Measurements from ENCODE around the gene LYZL1. TPM values are rescaled to one million over a fixed set of nuclear protein-coding genes. Genes with fewer than 3 reads are reported as not detected.

The LYZL1 gene
- polyA plus RNA-seq, 1 donor from 2014 or later: not detected

DNA sequence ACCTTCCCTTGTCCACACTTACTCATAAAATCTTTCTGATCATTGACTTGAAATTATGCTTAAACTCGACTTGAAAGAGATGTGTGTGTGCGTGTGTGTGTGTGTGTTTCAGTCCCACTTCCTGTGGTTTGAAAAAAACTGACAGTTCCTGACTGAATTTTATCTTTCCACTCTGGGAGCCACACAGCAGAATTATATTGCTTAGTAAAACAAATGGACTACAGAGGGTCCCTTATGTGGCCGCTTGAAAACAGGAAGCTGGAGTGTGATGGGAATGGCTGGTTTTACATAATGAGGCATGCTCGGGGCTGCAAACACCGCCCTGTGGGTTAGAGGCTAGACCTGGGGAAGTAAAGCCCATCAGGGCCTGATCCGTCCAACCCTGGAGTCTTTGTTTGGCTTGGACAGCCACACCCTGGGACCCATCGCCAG, 54.8 kb downstream of the LYZL1 start:
- Histone ChIP-seq H3K4me3 (ENCODE audit: low read length) (no peak overlapping the region), H3K9me2 (ENCODE audit: insufficient read depth, low read length) (no peaks in the 10 kb centered on the region), H3K36me3 (ENCODE audit: insufficient read depth, low read length) (no peaks in the 10 kb centered on the region), H3K4me2 (ENCODE audit: low read length) (no peak overlapping the region), H2AFZ (ENCODE audit: low read depth, low read length) (no peak overlapping the region), H3K27me3 (ENCODE audit: insufficient read depth, low read depth, low read length) (no peaks in the 10 kb centered on the region), H3K9me3 (ENCODE audit: low read length) (no peaks in the 10 kb centered on the region), H3K9ac (ENCODE audit: low read length) (no peak overlapping the region), H4K20me1 (ENCODE audit: insufficient read depth) (no peaks in the 10 kb centered on the region), H3K27ac (ENCODE audit: low read length) (no peak overlapping the region), H3F3A (ENCODE audit: insufficient read depth, low read length, poor library complexity, severe bottlenecking) (no peaks in the 10 kb centered on the region), H3K79me2 (replicated peaks; ENCODE audit: insufficient read depth, low read length) (no peaks in the 10 kb centered on the region)
- TF ChIP-seq SMC3 (conservative IDR thresholded peaks at IDR 0.05; ENCODE audit: poor library complexity) (no peak), EP300 (conservative IDR thresholded peaks at IDR 0.05; ENCODE audit: poor library complexity, severe bottlenecking) (no peak), EZH2 (IDR thresholded peaks at IDR 0.05; ENCODE audit: borderline replicate concordance, insufficient read depth, low read length, poor library complexity, severe bottlenecking) (no peak), RAD21 (conservative IDR thresholded peaks at IDR 0.05) (no peak), POLR2AphosphoS5 (IDR thresholded peaks at IDR 0.05) (no peak), MXI1 (conservative IDR thresholded peaks at IDR 0.05; ENCODE audit: poor library complexity, severe bottlenecking) (no peak)
- TF ChIP-seq, protein P1, sequence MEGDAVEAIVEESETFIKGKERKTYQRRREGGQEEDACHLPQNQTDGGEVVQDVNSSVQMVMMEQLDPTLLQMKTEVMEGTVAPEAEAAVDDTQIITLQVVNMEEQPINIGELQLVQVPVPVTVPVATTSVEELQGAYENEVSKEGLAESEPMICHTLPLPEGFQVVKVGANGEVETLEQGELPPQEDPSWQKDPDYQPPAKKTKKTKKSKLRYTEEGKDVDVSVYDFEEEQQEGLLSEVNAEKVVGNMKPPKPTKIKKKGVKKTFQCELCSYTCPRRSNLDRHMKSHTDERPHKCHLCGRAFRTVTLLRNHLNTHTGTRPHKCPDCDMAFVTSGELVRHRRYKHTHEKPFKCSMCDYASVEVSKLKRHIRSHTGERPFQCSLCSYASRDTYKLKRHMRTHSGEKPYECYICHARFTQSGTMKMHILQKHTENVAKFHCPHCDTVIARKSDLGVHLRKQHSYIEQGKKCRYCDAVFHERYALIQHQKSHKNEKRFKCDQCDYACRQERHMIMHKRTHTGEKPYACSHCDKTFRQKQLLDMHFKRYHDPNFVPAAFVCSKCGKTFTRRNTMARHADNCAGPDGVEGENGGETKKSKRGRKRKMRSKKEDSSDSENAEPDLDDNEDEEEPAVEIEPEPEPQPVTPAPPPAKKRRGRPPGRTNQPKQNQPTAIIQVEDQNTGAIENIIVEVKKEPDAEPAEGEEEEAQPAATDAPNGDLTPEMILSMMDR (IDR thresholded peaks at IDR 0.05; ENCODE audit: poor library complexity, severe bottlenecking): no peak

DNA sequence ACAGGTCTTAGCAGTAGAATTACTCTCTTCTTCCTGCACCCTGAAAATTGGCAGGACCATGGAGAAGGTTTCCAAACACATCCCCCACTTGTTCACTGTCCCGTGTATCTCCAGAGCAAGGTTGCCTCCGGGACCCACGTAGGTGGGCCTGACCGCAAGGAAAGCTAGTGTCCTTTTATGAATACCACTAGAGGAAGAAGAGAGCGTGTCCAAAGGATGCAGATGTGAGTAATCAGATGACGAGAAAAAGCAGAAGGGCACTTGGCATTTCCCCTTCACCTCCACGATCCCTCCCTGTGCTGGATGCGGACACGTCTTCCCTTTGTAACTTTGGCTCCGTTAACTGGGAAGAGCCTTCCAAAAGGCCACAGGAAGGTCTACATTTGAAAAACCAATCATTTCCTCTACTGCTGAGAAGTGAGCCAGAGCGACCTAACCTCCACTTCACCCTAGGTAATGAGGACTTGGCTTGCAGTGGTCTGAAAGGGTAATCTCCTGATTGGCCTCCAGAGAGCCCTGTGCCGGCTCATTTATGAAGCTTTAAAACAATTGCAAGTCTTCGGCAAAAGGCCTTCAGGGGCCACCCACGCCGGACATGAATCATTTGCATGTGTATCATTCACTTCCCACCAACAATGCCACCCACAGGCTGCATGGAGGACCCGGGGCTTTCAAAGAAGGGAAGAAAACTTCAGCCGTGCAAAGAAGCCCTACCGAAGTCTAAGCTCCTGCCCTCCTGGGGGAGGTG, 55.4 kb downstream of the LYZL1 start:
- no peaks in the 10 kb centered on the region for H3F3A ChIP-seq (ENCODE audit: insufficient read depth, low read length, poor library complexity, severe bottlenecking)
- H2AFZ ChIP-seq (ENCODE audit: low read depth, low read length): no peak overlapping the region
- no peak overlapping the region for H3K4me2 ChIP-seq (ENCODE audit: low read length)
- no peak overlapping the region for H3K27ac ChIP-seq (ENCODE audit: low read length)
- TF ChIP-seq MXI1 (conservative IDR thresholded peaks at IDR 0.05; ENCODE audit: poor library complexity, severe bottlenecking) (no peak), RAD21 (conservative IDR thresholded peaks at IDR 0.05) (no peak), EZH2 (IDR thresholded peaks at IDR 0.05; ENCODE audit: borderline replicate concordance, insufficient read depth, low read length, poor library complexity, severe bottlenecking) (no peak)
- H3K4me3 ChIP-seq (ENCODE audit: low read length): no peak overlapping the region
- H3K79me2 ChIP-seq (replicated peaks; ENCODE audit: insufficient read depth, low read length): no peaks in the 10 kb centered on the region
- no peaks in the 10 kb centered on the region for H3K27me3 ChIP-seq (ENCODE audit: insufficient read depth, low read depth, low read length)
- no peak overlapping the region for H3K9ac ChIP-seq (ENCODE audit: low read length)
- H3K9me2 ChIP-seq (ENCODE audit: insufficient read depth, low read length): no peaks in the 10 kb centered on the region
- no peaks in the 10 kb centered on the region for H3K9me3 ChIP-seq (ENCODE audit: low read length)
- no peaks in the 10 kb centered on the region for H4K20me1 ChIP-seq (ENCODE audit: insufficient read depth)
- no peaks in the 10 kb centered on the region for H3K36me3 ChIP-seq (ENCODE audit: insufficient read depth, low read length)

DNA sequence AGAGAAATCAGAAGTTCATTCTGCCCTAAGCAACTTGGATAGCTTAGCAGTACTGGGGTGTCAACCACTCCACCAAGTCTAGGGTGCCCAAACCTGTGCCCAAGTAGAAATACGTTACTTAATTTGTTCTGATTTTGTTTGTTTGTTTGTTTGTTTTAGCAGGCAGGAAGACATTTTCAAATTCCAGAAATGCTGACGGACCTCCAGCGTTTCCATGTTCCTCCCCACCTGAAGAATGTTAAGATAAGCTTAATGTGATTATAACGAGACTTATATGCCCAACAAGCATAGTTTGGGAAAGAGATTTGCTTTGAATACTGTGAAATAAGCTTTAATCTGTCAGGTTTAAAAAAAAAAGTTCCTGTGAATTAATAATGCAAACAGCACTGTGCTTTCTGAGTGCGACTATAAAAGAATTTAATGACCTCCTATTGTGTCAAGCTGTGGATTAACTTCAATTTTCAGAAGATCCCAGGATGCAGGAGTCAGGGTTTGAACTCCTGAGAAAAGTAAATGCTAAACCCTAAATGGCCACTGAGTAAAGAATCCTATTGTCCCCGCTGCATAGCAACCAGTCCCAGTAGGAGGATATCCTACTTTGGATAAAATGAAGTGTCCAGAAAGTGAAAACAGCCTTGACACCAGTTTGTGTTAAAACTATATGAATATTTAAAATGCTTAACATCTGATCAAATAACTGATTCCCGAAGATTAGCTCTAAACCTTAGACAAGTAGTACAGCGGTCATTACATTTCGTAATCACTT, 56.5 kb downstream of the LYZL1 start:
- H3K4me3 ChIP-seq (ENCODE audit: low read length): no peak overlapping the region
- H3K9ac ChIP-seq (ENCODE audit: low read length): no peak overlapping the region
- no peaks in the 10 kb centered on the region for H3K79me2 ChIP-seq (replicated peaks; ENCODE audit: insufficient read depth, low read length)
- H3K27ac ChIP-seq (ENCODE audit: low read length): no peak overlapping the region
- H3K9me2 ChIP-seq (ENCODE audit: insufficient read depth, low read length): no peaks in the 10 kb centered on the region
- H2AFZ ChIP-seq (ENCODE audit: low read depth, low read length): no peak overlapping the region
- no peaks in the 10 kb centered on the region for H3K27me3 ChIP-seq (ENCODE audit: insufficient read depth, low read depth, low read length)
- H3F3A ChIP-seq (ENCODE audit: insufficient read depth, low read length, poor library complexity, severe bottlenecking): no peaks in the 10 kb centered on the region
- H3K36me3 ChIP-seq (ENCODE audit: insufficient read depth, low read length): no peaks in the 10 kb centered on the region
- no peak overlapping the region for H3K4me2 ChIP-seq (ENCODE audit: low read length)
- H4K20me1 ChIP-seq (ENCODE audit: insufficient read depth): no peaks in the 10 kb centered on the region
- no peak for TF ChIP-seq SMC3 (conservative IDR thresholded peaks at IDR 0.05; ENCODE audit: poor library complexity)
- no peaks in the 10 kb centered on the region for H3K9me3 ChIP-seq (ENCODE audit: low read length)
